Transverse colon (tissue), 3 donors: ENCODE data around the gene NUTF2.

Experiments
- POLR2A ChIP-seq: fragments of 450-650 bp; IDR thresholded peaks from one replicate; pipeline ENCODE4 v1.6.1; 2016; ENCODE audit warnings: antibody characterized with exemption, mild to moderate bottlenecking, moderate library complexity
- TF ChIP-seq, protein P1 (sequence below), 5 experiments: fragments of 200-600 bp in 3 of 5; fragments of 450-650 bp in 2 of 5; sonication (generic) in 3 of 5; IDR thresholded peaks; 1 replicate in 2 of 5; 2 replicates in 3 of 5; pipeline ENCODE4 v1.5.1; 2016 to 2017; ENCODE audit warnings: antibody characterized with exemption in 5 of 5, inconsistent platforms in 3 of 5, mild to moderate bottlenecking in 2 of 5, moderate library complexity in 1 of 5

- TF ChIP-seq, protein P1, sequence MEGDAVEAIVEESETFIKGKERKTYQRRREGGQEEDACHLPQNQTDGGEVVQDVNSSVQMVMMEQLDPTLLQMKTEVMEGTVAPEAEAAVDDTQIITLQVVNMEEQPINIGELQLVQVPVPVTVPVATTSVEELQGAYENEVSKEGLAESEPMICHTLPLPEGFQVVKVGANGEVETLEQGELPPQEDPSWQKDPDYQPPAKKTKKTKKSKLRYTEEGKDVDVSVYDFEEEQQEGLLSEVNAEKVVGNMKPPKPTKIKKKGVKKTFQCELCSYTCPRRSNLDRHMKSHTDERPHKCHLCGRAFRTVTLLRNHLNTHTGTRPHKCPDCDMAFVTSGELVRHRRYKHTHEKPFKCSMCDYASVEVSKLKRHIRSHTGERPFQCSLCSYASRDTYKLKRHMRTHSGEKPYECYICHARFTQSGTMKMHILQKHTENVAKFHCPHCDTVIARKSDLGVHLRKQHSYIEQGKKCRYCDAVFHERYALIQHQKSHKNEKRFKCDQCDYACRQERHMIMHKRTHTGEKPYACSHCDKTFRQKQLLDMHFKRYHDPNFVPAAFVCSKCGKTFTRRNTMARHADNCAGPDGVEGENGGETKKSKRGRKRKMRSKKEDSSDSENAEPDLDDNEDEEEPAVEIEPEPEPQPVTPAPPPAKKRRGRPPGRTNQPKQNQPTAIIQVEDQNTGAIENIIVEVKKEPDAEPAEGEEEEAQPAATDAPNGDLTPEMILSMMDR (IDR thresholded peaks at IDR 0.05) = no peak
- no peak for TF ChIP-seq POLR2A
Measured at GRCh38 chr16:67909056-67909742, 62.5 kb downstream of the NUTF2 start.
